Activated T-helper 1 cell treated with Interleukin-2 at 50 U/mL for 16 hours (primary cell): ENCODE results near the gene NMBR.
"Not testable (repeated sequence)": the region's sequence is repeated elsewhere in the genome, so short reads cannot be mapped to it uniquely, and the experiment has no call there.

Source experiments
- DNase-seq: peaks from one replicate; pipeline ENCODE4 v3.0.0-alpha.2; 2020; ENCODE audit warnings: low read depth

NMBR gene

DNA sequence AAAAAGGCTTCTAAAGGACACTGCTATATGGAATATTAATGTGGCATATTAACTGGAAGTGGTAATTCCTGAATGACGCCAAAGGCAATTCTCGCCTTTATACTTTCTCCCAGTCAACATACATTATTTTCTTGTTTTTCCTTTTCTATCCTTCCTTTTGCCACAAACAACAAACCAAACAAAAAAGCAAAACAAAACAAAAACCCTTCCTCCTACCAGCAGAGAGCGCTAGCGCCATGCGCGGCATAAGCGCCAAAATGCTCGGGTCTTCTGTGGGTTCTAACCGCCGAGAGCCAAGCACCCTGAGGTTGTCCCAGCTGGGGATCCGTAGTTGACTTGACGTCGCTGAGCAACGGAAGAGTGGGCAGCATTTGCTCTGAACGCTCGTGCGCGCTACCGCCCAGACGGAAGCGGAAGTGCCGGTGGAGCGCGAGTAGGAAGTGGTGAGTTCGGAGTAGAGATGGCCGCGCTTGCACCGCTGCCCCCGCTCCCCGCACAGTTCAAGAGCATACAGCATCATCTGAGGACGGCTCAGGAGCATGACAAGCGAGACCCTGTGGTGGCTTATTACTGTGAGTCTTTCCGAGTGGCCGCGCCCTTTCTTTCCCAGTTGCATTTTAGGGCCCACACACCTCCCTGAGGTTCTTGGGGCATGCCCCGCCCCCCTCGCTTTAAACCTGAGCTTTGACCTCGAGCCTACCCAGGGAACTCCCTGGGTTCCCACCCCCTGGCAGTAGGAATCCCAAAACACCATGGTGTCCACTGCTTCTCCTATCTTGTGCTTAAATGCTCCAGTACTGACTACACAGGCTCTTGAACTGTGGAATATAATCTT, at the start of gene NMBR, which contains the start of gene VTA1:
Gene NMBR (minus strand): TSS at position 295 of the 835 bp plus-strand sequence. CDS start 58,464 bp downstream, outside the sequence.
Gene VTA1 (plus strand): TSS at position 436 of the 835 bp plus-strand sequence. CDS start 25 bp downstream, at position 461.
- peak; percentile 91 for DNase-seq

DNA sequence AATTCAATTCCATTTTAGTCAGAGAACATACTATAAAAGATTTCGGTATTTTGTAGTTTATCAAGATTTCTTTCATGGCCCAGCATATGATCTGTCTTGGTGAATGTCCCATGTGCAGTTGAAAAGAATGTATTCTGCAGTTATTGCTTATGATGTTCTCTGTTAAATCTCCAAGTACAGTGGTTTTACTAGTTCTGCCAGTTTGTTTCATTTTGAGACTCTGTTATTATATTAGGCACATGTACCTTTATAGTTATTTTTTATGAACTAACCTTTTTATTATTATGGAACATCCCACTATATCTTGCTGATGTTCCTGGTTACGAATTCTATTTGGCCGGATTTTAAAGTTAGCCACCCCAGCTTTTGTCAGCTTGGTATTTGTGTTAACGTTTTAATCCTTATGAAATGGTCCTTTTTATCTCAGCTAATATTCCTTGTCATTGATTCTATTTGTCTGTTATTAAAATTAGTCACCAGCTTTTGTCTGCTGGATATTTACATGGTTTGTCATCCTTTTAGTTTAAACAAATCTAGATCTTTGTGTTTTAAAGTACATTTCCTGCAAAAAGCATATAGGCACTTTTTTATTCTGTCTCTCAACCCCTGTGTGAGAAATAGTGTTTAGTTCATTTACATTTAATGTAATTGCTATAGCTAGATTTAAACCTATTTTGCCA, 49.1 kb upstream of the NMBR start:
- DNase-seq: no peak

GRCh38 chr6:142193621-142194020, 46.7 kb upstream of the NMBR start:
- DNase-seq: no peak

DNA sequence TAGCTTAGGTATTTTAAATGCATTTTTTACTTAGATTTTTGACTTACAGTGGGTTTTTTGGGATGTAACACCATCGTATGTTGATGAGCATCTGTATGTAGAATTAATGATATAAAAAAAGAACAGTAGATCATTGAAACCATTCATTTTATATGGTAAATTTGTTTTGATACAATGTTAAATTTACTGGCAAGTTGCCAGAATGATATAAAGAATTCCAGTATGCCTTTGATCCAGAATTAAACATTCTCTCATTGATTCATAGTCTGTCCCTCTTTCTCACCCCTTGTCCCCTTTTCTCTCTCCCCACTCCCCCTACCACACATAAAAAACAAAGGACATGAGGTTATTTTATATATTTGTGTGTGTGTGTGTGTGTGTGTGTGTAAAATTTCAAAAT, 45.4 kb upstream of the NMBR start:
- no peak for DNase-seq

- no peak for DNase-seq
Measured at GRCh38 chr6:142189057-142189456, 42.1 kb upstream of the NMBR start.

DNA sequence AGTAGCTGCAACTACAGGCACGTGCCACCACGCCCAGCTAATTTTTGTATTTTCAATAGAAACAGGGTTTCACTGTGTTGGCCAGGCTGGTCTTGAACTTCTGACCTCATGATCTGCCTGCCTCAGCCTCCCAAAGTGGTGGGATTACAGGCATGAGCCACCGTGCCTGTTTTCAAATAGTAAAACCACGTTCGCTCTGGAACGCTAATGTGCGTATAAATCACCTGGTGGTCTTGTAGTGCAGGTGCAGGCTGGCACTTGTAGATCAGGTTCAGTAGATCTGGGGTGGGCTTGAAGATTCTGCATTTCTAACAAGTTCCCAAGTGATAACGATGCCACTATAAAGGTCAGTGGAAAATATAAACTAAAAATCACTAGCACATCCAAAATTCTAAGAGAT, 41.4 kb upstream of the NMBR start:
- not testable (repeated sequence) for DNase-seq

DNA sequence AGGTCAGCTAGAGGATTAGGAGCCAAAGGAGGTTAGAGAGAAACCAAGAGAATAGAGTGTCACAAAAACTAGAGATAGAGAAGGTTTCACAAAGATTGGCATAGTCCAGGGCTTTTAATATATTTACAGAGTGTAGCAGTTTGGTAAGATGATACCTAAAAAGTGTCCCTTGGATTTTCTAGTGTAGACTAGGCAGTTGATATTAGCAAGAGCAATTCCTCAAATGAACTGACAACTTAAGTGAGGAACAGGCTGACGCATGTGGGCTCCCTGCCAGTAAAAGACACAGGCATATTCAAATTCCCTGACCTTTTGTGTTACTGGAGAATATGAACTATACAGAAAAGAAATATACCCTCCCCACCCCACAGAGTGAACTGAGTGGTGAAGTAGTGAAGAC, 40.3 kb upstream of the NMBR start:
- DNase-seq: no peak

DNA sequence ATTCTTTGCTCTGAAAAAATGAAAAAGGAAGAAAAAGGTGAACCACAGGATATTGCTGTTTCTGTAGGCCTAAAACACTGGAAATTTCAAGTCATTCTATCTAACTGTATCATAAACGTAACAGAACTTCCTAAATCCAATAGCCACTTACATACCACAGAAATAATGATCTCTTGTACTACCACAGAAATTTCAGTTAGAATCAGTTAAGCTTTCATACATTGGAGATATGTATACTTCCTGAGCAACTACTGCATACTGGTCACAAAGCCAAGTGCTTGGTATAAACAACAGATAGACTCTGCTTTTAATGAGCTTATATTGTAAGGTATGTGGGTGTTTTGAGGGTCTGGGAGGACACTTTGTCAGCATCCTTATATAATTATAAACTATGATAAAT, 38.7 kb upstream of the NMBR start:
- DNase-seq: no peak

DNA sequence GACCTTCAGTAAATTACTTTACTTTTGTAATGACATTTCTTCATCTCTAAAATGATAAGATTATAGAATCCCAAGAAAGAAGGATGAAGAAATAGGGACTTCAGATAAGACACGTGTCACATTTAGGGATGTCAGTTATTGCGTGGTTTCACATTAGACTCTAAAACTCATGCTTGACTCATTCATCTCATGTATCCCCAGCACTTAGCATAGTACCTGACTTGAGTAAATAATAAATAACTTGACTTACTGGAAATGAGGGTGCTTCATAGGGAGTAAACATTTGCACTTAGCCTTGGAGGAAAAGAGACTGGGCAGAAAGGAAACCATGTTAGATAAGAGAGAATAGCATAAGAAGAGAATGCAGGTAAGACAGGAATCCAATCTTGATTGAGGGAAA, 37.4 kb upstream of the NMBR start:
- DNase-seq: no peak

- DNase-seq: no peak
Measured at GRCh38 chr6:142183351-142183750, 36.4 kb upstream of the NMBR start.

DNA sequence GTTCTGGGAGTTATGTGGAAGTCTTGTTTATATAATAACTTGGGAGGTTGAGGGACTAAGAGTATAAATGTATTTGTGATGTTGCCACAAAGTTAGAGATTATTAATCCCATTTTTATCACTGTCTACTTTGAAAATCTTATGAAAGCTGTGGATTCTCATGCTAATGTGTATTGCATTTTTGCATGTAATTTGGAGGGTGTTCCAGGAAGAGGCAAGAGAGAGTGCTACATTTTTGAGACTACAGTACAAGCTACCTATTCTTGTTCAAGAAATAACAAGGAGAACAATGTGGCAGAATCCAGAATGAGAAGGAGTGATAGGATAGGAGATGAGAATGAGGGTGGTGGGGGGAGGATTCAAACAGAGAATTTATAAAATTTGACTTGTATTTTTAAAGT, 35.1 kb upstream of the NMBR start:
- DNase-seq: no peak

- no peak for DNase-seq
Measured at GRCh38 chr6:142178129-142178528, 31.2 kb upstream of the NMBR start.

GRCh38 chr6:142174703-142175102, 27.8 kb upstream of the NMBR start:
- no peak for DNase-seq

DNA sequence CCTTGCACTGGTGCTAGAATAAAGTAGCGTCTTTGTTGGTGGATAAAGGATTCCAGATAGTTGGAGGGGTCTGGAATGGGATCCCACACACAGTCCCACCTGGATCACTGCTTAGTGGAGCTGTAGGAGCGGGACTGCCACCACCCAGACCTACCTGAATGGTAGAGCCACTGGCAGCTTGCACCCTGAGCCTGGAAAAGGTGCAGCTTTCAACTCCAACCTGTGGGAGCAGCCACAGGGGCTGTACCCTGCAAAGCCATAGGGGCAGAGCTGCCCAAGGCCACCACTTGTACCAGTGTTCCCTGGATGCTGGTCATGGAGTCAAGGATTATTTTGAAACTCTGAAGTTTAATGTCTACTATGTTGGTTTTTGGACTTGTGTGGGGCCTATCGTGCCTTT, 27.1 kb upstream of the NMBR start:
- DNase-seq: no peak

DNA sequence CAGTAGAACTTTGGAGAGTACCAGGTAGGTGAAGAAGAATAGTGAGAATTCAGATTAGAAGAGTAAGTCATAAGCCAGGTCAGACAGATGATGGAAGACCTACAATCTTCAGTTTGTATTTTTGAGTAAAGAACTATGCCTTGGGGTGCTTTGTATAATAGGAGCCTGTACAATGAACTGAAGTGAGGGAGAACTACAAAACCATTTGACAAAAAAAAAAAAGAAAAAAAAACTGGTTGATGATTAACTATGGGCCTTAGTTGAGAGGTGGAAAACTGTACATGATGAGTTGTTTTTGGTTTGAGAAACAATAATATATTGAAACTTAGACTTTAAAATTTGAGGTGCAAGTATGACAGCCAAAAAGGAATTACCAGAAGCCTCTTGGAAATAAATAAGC, 25.8 kb upstream of the NMBR start:
- DNase-seq: no peak

DNA sequence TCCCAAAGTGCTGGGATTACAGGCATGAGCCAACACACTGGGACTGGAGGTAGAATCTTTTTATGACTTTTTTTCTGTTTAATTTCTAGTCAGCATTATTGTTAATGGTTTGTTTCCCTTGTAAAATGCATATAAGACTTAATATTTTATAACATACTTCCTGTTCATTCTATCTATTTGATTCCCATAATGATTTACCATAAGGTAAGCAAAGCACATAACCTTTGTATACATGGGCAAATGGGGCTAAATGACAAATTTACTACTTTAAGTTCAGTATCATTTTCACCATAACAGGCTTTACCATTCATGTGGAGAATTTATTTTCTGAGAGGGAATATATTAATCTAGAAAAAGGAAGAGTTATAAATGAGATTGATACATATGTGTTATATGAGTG, 24.4 kb upstream of the NMBR start:
- DNase-seq: no peak

GRCh38 chr6:142167486-142167885, 20.6 kb upstream of the NMBR start:
- no peak for DNase-seq

DNA sequence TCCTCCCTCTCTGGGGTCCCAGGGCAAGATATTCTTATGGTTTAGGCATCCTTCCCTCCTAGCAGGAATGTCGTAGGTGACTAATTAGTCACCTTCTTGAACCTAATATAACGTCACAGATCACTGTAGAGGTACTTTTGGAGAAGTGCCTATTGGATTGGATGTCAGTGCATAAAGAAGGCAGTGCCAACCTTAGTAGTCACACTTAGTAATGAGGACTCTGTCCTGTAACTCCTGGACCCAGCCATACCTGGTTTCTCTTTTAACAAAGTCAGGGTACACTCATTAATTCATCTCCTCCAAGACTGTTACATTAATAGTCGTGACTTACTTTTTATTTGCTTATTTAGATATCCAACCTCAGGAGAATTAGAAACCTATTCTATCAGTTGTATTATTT, 20.1 kb upstream of the NMBR start:
- no peak for DNase-seq

DNA sequence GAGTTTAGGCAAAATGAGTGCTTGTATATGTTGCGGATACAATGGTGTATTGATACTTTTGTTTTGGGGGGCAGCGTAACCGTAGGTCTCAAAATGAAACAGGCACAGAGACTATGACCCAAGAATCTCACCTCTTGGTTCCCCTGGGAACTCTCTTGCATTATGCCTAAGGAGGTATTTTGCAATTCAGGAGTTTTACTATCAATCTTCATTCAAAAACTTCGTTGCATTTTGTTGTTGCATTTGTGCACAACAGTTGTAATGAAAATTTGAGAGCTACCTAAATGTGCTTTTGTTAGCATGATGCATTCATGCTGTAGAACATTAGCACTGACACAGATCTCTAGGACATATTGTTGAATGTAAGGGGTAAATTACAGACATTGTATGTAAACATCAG, 18.3 kb upstream of the NMBR start:
- DNase-seq: no peak

DNA sequence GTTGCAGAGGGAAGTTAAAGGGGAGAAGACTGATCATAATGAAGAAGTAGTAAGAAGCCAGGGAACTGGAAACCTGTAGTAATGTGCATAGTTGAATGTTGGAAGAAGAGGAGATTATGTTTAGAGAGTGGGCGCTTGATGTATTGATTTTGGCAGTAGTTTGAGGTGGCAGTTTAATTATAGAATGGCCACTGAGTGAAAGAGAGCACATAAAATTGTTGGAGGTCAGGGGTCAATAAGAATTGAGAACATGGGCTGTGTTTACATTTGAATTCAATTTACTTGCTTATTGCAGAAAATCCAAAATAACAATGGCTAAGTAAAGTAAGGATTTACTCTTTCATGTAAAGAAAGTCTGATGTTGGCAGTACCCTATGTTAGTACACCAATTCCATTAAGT, 15.9 kb upstream of the NMBR start:
- DNase-seq: no peak

DNA sequence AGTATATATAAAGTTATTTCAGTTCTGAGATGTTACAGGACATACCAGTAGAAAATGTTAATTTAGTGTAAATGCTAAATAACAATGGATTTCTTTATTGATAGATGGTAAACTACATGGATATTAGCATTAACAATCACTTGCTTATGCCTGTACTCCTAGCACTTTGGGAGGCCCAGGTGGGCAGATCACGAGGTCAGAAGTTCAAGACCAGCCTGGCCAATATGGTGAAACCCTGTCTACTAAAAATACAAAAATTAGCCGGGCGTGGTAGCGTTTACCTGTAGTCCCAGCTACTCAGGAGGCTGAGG, 9.8 kb upstream of the NMBR start:
- DNase-seq: not testable (repeated sequence)

DNA sequence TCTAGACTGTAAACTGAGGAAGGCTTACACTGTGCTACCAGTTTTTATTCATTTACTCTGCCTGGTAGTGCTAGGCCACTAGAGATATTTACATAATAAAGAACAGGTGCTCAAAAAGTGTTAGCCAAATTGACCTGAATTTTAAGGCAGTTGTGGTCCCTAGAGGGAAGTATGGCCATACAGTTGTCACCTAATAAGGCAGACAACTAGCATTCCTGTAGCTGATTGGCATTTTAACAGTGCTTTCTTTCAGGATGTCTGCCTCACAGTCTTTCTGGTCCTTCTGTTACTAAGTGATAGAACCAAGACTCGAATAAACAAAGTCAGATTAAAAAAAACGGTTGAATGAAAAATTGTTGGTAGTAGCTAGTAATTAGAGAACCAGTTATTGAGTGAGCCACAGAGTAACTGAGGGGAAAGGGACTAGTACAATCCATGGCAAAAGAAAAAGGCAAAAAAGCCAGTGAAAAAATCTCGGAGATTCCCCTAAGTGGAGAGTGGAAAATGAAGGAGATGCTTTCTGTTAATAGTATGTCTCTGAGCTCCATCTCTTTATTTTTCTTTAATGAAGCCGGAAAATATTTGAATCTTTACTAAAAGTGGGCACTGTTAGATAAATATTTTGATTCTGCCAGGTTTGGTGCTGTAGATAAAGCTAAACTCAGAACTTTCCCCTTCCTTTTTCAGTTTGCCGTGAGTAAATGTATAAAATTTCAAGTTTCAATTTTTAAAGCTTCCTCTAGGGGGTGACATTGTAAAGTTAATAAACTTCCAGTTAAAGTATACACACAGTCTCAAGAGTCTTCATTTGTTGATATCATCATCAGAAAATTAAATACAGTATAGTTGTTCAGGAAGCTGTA, 9.2 kb upstream of the NMBR start:
- DNase-seq: no peak

DNA sequence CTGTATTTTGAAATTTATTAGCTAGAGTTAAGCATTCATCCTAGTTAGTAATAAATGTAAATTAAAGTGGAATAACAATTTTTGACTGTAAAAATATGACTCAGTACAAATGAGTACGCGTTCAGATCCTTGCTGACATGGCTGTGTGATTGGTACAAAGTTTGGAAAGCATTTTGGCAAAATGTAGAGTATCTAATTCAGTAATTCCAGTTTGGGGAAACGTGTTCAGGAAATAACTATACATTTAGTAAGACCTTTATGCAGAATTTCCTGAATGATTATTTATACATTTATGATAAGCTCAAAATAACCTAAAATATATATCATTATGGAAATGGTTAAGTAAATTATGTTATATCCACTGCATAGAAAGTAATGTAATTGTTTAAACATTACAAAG, 8.2 kb upstream of the NMBR start:
- DNase-seq: no peak
